ENCODE results near the gene ASTN2.

The ASTN2 gene

DNA sequence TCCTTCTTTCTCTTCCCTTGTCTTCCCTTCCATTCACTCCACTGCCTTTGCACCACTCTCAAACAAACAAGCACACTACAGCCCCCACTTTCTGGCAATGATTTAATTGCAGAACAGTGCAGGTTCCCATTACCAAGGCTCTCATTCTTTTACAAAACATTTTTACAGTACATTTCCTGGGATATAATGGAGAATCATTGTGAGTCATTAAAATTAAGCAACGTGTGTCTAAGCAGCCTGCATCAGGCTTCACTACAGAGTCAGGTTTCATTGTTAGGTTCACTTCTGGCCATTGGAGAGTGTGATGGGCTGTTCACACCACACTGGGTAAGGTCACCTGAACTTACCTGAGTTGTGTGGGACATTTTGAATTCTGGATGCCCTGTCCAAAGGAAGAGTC lies 424.3 kb downstream of the ASTN2 start:
- no peak for DNase-seq (ENCODE audit: insufficient read length, low spot score)

DNA sequence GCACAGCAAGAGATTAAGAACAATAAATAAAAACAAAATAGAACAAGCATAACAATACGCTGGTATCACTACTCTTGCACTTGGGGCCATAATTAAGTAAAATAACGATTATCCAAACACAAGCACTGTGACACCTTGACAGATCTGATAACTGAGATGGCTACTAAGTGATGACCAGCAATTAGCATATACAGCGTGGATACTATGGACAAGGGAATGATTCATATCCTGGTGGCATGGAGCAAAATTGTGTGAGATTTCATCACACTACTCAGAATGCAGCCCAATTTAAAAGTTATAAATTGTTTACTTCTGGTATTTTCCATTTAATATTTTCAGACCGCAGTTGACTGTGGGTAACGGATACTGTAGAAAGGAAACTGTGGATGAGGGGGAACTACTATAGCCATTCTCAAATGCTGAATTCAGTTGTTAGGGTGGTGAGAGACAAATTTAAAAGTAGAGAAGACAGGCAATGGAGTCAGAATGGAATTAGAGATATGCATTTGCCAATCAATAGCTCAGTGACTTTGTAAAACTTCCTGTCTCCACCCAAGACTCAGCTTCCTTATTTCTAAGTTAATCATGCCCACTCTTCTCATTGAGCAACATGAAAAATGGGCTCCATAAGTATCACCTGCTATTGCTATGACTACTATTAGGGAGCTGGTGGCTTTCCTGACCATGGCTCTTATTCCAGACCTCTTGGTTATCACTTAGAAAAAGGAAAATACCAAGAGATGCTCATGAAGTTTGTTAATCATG lies 427.0 kb downstream of the ASTN2 start:
- FAIRE-seq (no peak), DNase-seq (ENCODE audit: insufficient read length, low spot score) (no peak)

More for the DNA sequence above, 424.3 kb downstream of the ASTN2 start:
- no peak for FAIRE-seq

- no peak for DNase-seq (ENCODE audit: insufficient read length, low spot score)
- no peak for FAIRE-seq
Observed at GRCh38 chr9:116986015-116986414, 428.8 kb downstream of the ASTN2 start.

- no peak for FAIRE-seq
- DNase-seq (ENCODE audit: insufficient read length, low spot score): no peak
Observed at GRCh38 chr9:116985596-116985995, 429.3 kb downstream of the ASTN2 start.

DNA sequence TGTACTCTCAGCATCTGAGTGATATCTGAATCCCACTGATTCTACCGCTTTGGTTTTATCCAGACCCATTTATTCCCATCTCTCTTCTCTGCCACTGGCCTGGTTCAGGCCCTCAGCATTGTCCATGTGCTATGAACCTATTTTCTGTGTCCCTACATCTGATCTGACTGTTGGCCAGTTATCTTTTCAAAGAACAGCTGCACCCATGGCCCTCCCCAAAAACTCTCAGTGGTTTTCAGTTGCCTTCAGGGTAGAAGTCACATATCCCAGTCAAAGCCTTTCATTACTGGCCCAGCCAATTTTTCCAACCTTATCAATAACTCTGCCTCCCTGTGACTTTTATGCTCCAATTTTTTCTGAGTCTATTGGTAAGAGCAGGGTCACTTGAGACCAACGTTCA lies 430.7 kb downstream of the ASTN2 start:
- no peak for FAIRE-seq

DNA sequence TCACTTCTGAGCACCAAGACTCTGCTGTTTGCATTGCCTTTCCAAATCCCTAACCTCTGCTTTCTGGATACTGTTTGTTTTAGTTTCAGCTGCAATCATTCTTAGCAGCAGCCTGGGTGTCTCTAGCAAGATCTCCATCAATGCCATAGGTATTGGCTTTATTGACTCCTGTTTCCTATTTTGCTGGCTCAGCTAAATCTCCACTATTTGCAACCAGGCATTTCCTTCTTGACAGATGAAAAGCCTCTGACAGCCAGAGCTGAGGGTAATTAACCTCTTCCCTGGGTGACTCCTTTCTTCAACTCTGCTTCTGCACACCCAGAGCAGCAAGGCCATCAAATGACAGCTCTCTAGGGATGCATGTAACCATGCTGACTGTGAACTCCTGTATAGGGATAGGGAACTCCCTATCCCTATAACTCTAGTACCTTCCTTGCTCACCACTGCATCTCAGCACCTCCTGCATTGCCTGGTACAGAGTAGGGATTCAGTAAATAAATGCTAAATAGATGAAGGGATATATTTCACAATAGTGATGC lies 434.2 kb downstream of the ASTN2 start:
- DNase-seq (ENCODE audit: insufficient read length, low spot score) (no peak), FAIRE-seq (no peak)

More for the DNA sequence above, 430.7 kb downstream of the ASTN2 start:
- no peak for DNase-seq (ENCODE audit: insufficient read length, low spot score)

DNA sequence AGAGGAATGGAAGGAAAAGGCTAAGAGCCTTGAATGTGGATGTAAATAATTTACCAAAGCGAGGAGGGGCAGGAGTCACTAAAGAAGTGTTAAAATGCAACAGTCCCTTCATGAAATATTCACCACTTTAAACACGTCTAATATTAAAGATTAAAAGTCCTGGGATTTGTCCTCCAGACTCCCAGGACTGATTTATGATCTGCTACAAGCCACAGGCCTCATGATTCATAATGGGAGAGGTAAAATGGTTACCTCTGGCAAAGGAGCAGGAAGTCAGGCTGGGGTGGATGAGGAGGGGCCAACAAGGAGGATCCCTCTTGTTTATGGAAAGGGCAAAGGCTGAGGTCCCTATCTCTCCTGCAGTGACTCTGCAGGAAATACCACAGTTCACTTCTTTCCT lies 435.4 kb downstream of the ASTN2 start:
- DNase-seq (ENCODE audit: insufficient read length, low spot score): no peak
- FAIRE-seq: no peak

DNA sequence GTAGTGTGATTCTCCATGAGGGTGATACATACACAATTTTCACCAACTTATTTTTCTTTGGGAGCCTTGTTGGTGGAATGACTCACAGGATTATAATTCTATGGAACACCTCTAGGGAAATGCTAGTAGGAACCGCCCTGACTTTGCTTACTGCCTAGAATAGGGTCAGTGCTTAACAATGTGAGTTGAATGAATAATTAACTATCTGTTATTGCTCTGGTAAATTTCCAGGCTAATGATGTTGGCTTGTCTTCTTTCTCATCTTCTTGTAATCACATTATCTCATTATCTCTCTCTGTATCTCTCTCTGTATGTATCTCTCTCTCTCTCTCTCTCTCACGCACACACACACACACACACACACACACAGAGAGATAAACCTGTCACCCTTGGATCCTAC lies 436.7 kb downstream of the ASTN2 start:
- FAIRE-seq (no peak), DNase-seq (ENCODE audit: insufficient read length, low spot score) (no peak)

DNA sequence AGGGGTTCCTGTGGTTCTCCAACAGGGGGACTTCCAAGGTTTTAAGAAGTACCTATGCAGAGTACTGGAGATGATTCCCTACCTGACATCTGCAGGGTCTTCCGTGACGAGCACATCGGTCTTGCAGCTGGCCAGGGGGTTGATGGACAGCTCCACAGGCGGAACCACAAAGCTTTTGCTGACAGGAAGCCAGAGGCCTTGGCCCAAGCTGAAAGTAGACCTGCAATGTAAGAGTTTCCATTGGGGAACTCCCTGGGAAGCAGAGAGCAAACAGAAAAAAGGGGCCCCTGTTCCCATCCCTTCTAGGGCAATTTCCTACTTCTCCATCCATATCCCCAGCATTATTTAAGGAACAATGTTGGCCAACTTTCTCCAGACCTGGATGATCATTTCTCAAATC lies 439.7 kb downstream of the ASTN2 start:
- FAIRE-seq (no peak), DNase-seq (ENCODE audit: insufficient read length, low spot score) (no peak)

- FAIRE-seq (no peak), DNase-seq (ENCODE audit: insufficient read length, low spot score) (no peak)
Observed at GRCh38 chr9:116966199-116966598, 448.7 kb downstream of the ASTN2 start.

DNA sequence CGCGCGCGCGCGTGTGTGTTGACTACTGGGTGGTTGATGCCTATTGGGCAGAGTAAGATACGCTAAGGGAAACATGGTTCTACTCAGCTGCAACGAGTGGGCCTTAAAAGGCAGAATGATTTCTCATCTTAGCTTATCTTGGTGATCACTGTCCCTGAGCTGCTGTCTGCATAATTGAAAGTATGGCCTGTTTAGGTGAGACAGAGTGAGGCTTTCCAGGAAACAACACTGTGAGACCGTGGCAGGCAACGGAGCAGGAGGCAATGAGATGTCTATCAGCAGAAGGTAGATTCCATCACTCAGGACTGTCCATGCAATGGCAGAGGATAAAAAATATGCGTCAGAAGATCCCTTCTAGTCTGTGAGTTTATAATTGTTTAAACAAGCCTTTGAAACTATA lies 450.6 kb downstream of the ASTN2 start:
- DNase-seq (ENCODE audit: insufficient read length, low spot score): no peak
- FAIRE-seq: no peak

DNA sequence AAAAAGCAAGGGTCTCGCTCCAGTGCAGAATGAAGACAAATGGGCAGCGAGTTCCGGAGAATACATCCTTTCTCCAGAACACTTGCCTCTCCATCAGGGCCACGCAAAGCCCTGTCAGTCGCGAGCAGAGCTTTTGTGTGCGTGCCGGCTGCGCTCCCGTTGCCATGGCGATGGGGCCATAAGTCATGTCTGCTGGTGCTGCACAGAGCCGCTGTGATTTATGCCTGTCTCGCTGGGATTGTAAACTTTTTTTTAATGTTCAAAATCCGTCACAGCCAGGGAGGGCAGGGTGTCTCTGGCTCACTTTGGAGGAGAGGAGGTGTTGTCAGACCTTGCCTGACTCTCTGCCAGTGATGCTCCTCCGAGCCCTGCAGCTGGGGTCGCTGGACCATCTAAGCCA lies 455.0 kb downstream of the ASTN2 start:
- FAIRE-seq: no peak
- DNase-seq (ENCODE audit: insufficient read length, low spot score): no peak

DNA sequence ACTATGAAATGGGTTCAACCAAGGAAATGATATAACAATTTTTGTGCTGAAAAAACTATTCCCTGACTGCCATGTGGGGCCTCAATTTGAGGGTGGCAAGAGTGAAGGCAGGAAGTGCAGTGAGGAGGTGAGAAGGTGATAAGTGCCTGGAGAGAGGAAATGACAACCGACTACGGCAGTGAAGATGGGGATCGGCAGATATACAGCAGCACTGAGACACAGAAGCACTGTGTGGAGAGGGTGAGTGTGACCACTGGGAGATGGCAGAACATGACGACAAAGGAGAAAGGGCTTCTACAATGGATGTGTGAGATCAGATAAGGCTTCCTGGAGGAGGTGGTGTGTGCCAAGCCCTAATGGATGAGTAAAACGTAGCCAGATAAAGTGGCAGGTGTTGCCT lies 456.0 kb downstream of the ASTN2 start:
- FAIRE-seq (no peak), DNase-seq (ENCODE audit: insufficient read length, low spot score) (no peak)

DNA sequence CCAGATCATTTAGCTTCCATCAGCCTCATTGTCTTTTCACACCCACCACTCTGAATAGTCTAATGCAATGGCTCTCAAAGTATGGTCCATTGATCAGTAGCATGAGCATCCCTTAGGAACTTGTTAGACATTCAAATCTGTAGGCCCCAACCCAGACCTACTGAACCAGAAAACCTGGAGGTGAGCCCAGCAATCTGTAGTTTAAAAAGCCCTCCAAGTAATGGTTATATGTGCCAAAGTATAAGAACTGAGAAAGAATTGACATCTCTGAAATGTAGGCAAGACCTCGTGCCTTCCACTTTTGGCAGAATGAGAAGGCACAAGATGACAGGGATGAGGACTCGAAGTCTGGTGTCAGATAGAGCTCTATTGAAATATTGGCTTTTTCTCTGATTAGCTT lies 460.1 kb downstream of the ASTN2 start:
- no peak for DNase-seq (ENCODE audit: insufficient read length, low spot score)
- FAIRE-seq: no peak

DNA sequence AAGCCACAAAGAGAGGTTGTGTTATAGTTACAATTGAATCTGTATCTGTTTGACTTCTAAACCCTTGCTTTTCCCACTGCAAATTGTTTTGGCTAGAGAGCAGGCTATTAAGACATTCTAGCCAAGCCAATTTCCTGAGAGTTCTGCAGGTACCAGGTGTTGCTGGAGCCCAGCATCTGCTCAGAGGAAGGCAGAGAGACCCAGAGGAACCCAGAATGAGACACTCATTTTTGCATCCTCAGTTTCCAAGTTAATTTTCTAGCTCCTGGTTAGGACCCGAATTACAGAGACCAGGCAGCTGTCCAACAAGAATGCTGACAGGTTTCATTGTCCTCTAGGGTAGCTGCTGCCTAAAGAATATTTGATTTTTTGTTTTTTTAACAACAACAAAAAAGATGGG lies 461.6 kb downstream of the ASTN2 start:
- FAIRE-seq: no peak
- no peak for DNase-seq (ENCODE audit: insufficient read length, low spot score)

DNA sequence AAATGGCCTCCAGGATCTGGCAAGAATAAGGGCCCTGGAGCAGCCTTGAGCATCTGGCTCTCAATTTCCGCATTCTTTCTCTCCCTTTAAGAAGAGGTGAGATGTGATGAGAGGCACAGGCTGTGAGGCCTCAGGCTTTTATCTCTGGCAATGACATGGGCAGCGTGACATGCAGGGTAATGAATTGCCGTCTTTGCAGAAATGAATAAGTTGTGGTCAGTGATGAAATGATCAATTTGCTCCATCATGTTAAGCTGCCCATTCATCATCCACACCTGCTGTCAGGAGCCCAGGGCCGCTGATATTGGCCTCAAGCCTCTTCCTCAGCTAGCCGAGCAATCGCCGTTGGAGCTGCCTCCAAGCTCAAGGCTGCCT lies 462.4 kb downstream of the ASTN2 start:
- DNase-seq (ENCODE audit: insufficient read length, low spot score): no peak
- FAIRE-seq: no peak

- DNase-seq (ENCODE audit: insufficient read length, low spot score) (no peak), FAIRE-seq (no peak)
Observed at GRCh38 chr9:116951588-116952435, 463.0 kb downstream of the ASTN2 start.

DNA sequence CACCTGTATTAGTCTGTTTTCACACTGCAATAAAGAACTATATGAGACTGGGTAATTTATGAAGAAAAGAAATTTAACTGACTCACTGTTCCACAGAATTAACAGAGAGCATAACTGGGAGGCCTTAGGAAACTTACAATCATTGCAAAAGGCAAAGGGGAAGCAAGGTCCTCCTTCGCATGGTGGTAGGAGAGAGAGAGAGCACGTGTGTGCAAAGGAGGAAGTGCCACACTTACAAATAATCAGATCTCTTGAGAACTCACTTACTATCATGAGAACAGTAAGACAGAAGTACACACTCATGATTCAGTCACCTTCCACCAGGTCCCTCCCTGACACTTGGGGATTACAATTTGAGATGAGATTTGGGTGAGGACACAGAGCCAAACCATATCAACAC lies 469.0 kb downstream of the ASTN2 start:
- no peak for DNase-seq (ENCODE audit: insufficient read length, low spot score)
- no peak for FAIRE-seq

GRCh38 chr9:116944714-116945534 lies 469.9 kb downstream of the ASTN2 start:
- FAIRE-seq (no peak), DNase-seq (ENCODE audit: insufficient read length, low spot score) (no peak)

DNA sequence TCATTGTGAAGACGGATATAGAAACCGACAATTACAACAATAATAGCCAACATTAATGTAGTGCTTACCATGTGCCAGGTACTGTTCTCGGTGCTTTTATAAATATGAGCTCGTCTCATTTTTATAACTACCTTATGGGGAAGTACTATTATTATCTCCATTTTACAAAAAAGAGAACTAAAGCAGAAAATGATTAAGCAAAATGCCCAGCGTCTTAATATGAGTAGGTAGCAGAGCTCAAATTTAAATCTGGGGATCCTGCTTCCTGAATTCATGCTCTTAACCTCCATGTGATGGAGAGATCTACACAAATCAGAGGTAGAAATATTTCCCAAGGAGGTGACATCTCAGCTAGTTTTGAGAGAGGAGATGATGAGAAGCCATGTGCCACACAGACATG lies 470.9 kb downstream of the ASTN2 start:
- FAIRE-seq (no peak), DNase-seq (ENCODE audit: insufficient read length, low spot score) (no peak)

- DNase-seq (ENCODE audit: insufficient read length, low spot score) (no peak), FAIRE-seq (no peak)
Observed at GRCh38 chr9:116942593-116943061, 472.2 kb downstream of the ASTN2 start.

Measured in HTR-8/SVneo (cell line).